Measurements from ENCODE around the gene BLTP3A. TPM values are rescaled to one million over a fixed set of nuclear protein-coding genes. Genes with fewer than 3 reads are reported as not detected.
A peak's percentile ranks its signal among the peaks of the same experiment; 100 is the strongest.
"Not testable (repeated sequence)": the region's sequence is repeated elsewhere in the genome, so short reads cannot be mapped to it uniquely, and the experiment has no call there.

BLTP3A gene
- total RNA-seq, 1 donor from 2014 or later, result 16.5 TPM

DNA sequence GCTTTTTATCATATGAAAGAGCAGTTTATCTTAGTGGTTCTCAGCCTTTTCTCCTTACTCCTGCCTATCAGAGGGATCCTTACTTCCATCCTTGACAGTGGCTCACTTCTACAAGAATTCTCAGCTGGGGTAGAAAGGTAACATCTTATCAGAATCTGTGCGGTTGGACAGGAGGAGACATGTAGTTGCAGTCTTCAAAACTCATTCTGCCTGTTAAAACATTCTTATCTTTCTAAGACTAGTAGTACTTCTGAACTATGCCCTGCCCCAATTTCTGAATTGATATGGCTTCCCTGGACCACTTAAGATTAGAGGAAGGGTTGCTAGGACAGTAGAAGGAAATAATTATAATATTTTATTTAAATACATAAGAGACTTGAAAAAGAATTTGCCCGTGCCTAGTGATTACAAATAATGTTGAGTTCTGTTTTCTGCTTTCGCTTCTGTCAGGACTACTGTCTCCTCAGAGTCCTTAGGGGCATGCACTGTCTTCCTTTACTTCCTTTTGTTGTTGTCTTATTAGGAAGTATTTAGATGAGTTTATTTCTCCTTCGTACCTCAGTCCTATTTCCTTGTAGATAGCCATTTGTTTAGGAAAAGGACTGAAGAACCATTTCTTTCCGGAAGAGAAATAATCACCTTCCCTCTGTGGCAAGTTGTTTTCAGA is 24.9 kb downstream of the BLTP3A start:
- peak overlapping the region; percentile 35 for H3K27ac ChIP-seq (replicated peaks)
- peaks cover 73% of the 10 kb centered on the region for H3K4me1 ChIP-seq
- H3K27me3 ChIP-seq (ENCODE audit: low read depth), result no peaks in the 10 kb centered on the region
- H3K36me3 ChIP-seq, result peaks cover 4% of the 10 kb centered on the region
- intact Hi-C loops (cut with micrococcal nuclease), result no loop called here
- DNase-seq, result no peak
- TF ChIP-seq, protein P1, sequence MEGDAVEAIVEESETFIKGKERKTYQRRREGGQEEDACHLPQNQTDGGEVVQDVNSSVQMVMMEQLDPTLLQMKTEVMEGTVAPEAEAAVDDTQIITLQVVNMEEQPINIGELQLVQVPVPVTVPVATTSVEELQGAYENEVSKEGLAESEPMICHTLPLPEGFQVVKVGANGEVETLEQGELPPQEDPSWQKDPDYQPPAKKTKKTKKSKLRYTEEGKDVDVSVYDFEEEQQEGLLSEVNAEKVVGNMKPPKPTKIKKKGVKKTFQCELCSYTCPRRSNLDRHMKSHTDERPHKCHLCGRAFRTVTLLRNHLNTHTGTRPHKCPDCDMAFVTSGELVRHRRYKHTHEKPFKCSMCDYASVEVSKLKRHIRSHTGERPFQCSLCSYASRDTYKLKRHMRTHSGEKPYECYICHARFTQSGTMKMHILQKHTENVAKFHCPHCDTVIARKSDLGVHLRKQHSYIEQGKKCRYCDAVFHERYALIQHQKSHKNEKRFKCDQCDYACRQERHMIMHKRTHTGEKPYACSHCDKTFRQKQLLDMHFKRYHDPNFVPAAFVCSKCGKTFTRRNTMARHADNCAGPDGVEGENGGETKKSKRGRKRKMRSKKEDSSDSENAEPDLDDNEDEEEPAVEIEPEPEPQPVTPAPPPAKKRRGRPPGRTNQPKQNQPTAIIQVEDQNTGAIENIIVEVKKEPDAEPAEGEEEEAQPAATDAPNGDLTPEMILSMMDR (IDR thresholded peaks at IDR 0.05; ENCODE audit: borderline replicate concordance), result no peak
- no peak overlapping the region for H3K4me3 ChIP-seq
- H3K9me3 ChIP-seq (replicated peaks), result no peaks in the 10 kb centered on the region

DNA sequence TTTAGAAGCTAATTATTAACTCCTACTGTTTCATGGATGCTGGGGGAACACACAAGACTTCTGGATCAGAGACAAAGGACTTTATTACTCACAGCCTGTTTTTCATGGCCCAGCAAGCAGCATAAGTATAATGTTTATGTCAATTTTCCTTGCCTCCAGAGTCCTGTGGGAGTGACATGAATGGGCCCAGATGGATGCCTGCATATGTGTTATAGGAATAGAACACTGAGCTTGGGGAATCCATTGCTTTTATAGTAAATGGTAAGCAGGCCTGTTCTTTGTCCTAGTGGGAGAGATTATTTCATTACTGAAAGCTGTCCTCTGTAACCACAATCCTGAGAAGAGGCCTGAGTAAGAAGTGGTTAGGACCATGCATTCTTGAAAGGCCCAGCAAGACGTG is 25.6 kb downstream of the BLTP3A start:
- intact Hi-C loops (cut with micrococcal nuclease), result no loop called here

DNA sequence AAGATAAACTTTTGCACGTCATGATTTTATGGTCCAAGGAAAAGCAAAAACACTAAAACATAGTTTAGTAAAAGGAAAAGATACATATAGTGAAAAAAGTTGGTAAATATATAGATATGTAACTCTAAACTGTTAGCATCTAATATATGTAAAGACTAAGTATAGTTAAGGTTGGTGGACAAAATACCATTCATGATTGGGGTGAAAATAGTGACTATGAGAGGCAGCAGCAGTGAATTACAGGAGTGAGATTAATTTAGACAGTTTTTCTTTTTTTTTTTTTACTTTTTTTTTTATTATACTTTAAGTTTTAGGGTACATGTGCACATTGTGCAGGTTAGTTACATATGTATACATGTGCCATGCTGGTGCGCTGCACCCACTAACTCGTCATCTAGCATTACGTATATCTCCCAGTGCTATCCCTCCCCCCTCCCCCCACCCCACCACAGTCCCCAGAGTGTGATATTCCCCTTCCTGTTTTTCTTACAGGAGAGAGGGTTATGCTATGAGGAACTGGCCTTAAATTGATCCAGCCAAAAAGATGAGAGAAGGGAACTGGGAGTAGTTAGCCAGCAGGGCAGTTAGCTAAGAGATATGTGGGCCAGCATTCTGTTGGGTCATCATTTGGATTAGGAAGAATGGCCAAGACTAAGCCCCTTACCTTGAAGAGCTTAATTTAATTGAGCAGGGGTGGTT is 27.1 kb downstream of the BLTP3A start:
- intact Hi-C loops (cut with micrococcal nuclease); H3K9me3 ChIP-seq (replicated peaks); DNase-seq; H3K27me3 ChIP-seq (ENCODE audit: low read depth); H3K4me3 ChIP-seq: not testable (repeated sequence)
- peaks cover 53% of the 10 kb centered on the region for H3K4me1 ChIP-seq
- peak overlapping the region; percentile 62 for H3K27ac ChIP-seq (replicated peaks)
- peaks cover 26% of the 10 kb centered on the region for H3K36me3 ChIP-seq

More for the DNA sequence above, 25.6 kb downstream of the BLTP3A start:
- Histone ChIP-seq H3K9me3 (replicated peaks) (no peaks in the 10 kb centered on the region), H3K27ac (replicated peaks) (peak overlapping the region; percentile 35), H3K4me3 (no peak overlapping the region), H3K4me1 (peaks cover 69% of the 10 kb centered on the region), H3K27me3 (ENCODE audit: low read depth) (no peaks in the 10 kb centered on the region), H3K36me3 (peaks cover 10% of the 10 kb centered on the region)
- DNase-seq, result no peak
- TF ChIP-seq, protein P1 (IDR thresholded peaks at IDR 0.05; ENCODE audit: borderline replicate concordance), result no peak

DNA sequence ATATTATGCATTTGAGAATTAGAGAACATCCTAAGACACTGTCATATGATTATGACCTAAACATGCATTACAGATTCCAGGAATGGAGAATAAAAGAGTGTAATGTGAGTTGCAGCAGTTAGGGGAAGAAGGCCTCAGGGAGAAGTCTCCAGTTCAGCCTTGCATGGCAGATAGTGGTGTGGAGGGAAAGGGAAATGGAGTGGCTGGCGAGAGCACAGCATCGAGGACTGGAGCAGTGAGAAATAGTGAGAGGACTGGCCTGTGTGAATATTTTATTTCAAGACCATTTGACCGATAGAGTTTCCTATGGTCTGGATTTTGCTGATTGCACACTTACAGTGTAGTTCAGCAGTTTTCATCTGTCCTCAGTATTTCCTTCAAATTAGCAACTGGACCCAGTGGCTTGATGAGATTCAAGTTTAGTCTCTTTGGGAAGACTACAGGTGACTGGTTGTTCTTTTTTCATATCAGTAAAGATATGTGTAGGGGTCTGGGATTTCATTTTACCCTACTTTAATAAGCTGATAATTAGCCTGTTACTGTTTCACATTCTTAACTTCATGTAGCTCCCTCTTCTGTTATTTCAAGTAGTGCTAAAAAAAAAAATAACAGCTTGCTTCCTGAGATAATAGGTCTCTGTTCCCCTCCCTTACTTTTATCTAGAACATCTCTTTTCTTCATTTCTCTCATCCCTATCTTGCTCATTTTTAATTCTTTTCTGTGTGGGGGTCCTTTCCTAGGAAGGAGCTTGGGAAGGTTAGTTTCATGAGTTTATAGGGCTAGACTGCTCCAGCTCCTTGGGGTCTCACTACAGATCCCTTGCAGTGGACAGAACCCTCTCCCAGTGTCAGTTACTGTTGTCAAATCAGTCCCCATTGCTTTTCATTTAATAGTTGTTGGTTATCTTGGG is 27.9 kb downstream of the BLTP3A start:
- Histone ChIP-seq H3K27ac (replicated peaks) (peak overlapping the region; percentile 62), H3K36me3 (peaks cover 34% of the 10 kb centered on the region), H3K4me1 (peaks cover 48% of the 10 kb centered on the region), H3K27me3 (ENCODE audit: low read depth) (no peaks in the 10 kb centered on the region), H3K4me3 (no peak overlapping the region), H3K9me3 (replicated peaks) (no peaks in the 10 kb centered on the region)
- no peak for DNase-seq
- TF ChIP-seq, protein P1 (IDR thresholded peaks at IDR 0.05; ENCODE audit: borderline replicate concordance), result no peak
- intact Hi-C loops (cut with micrococcal nuclease), result no loop called here

DNA sequence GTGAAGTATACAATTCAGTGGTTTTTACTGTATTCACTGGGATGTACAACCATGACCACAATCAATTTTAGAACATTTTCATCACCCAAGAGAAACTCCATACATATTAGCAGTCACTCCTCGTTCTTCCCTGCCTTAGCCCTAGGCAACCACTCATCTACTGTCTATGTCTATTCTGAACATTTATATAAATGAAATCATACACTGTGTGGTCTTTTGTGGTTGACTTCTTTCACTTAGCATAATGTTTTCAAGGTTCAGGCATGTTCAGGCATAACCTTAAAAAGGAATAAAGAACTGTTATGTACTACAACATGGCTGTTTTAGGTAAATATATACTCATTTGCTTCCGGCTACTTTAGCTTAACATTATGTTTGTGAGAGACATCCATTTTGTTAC is 37.3 kb downstream of the BLTP3A start:
- Histone ChIP-seq H3K4me1 (no peaks in the 10 kb centered on the region), H3K27me3 (ENCODE audit: low read depth) (no peaks in the 10 kb centered on the region), H3K9me3 (replicated peaks) (no peaks in the 10 kb centered on the region), H3K36me3 (peaks cover 78% of the 10 kb centered on the region), H3K27ac (replicated peaks) (no peak overlapping the region), H3K4me3 (no peak overlapping the region)
- no peak for DNase-seq
- TF ChIP-seq, protein P1 (IDR thresholded peaks at IDR 0.05; ENCODE audit: borderline replicate concordance), result no peak
- intact Hi-C loops (cut with micrococcal nuclease), result no loop called here
